Fibroblast of the aortic adventitia (primary cell): Measurements from ENCODE around the gene HPN. TPM values are rescaled to one million over a fixed set of nuclear protein-coding genes. Genes with fewer than 3 reads are reported as not detected.

Source experiments
- total RNA-seq: library from RNA; depleted of rRNA; stranded (reverse); fragments of >200 nt; gene quantifications from 2 replicates; pipeline ENCODE4 v1.2.3, GENCODE V29; 2012; ENCODE audit warnings: low replicate concordance

The HPN gene
- total RNA-seq, 1 donor: not detected

Other genes with a start within 250 kb of the HPN start
- gene ZNF30, start 114.8 kb upstream of the HPN start, total RNA-seq: 1.9 and 4.2 TPM in 2 replicates
- 1.7 and 3.0 TPM in 2 replicates for gene ZNF792, start 77.5 kb upstream of the HPN start, total RNA-seq
- gene GRAMD1A, start 41.4 kb upstream of the HPN start, total RNA-seq: 25.1 and 27.0 TPM in 2 replicates
- 7.0 and 12.1 TPM in 2 replicates for gene SCN1B, start 11.3 kb upstream of the HPN start, total RNA-seq
- 1.3 TPM in 1 of 2 replicates, not detected in the other for gene FXYD3, start 74.1 kb downstream of the HPN start, total RNA-seq
- 0.09 and 3.7 TPM in 2 replicates for gene LGI4, start 93.3 kb downstream of the HPN start, total RNA-seq
- 2.5 and 6.5 TPM in 2 replicates for gene FXYD1, start 97.1 kb downstream of the HPN start, total RNA-seq
- gene FXYD7, start 101.5 kb downstream of the HPN start, total RNA-seq: not detected in 2 replicates
- 11.5 and 59.8 TPM in 2 replicates for gene FXYD5, start 113.0 kb downstream of the HPN start, total RNA-seq
- not detected in 2 replicates for gene FAM187B, start 187.0 kb downstream of the HPN start, total RNA-seq
- 0.54 TPM in 1 of 2 replicates, not detected in the other for gene LSR, start 207.3 kb downstream of the HPN start, total RNA-seq
- 51.6 and 72.9 TPM in 2 replicates for gene USF2, start 227.2 kb downstream of the HPN start, total RNA-seq
- gene HAMP, start 240.8 kb downstream of the HPN start, total RNA-seq: not detected in 2 replicates